ENCODE results near the gene C8G. TPM values are rescaled to one million over a fixed set of nuclear protein-coding genes. Genes with fewer than 3 reads are reported as not detected.

C8G gene
- total and polyA plus RNA-seq, 2 of the 13 experiments (the other 11 are each of a cell fraction or from before 2014, with no cell fraction given): 4.9 to 12.8 TPM

DNA sequence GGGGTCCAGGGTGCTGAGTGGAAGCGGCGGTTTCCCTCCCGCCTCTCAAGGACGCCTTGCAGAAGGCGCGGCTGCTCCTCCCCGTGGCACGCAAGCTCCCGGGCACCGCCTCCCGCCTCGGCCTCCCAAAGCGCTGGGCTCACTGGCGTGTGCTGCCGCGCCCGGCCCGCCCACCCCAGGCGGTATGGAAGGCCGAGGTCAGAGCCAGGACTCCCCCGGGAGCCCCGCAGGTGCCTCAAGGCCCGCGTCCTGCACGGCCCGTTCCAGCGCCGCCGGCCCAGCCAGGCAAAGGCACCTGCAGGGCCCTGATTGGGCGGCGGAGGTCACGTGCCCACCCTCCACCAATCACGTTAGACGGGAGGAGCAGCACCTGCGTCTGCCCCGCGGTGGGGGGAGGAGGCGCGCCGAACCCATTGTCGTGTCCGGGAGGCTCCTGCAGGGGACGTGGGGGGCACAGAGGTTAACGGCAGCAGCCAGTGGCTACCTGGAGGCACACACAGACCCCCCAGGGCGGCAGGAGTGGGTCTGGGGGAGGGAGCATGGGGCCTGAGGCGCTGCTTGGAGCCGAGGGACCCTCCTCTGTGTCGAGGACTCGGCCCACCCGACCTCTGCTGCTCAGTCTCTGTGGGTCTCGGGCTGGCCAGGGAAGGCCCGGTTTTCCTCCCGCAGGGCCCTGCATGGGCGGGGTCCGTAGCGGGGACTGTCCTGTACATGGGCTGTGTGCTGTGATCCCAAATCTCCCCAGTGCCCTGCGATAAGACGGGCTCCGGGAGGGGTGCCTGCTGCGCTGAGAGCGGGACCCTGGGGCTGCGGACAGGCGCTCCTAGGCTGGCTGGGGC, 5.0 kb downstream of the C8G start (continued):
- TF ChIP-seq, protein P1, sequence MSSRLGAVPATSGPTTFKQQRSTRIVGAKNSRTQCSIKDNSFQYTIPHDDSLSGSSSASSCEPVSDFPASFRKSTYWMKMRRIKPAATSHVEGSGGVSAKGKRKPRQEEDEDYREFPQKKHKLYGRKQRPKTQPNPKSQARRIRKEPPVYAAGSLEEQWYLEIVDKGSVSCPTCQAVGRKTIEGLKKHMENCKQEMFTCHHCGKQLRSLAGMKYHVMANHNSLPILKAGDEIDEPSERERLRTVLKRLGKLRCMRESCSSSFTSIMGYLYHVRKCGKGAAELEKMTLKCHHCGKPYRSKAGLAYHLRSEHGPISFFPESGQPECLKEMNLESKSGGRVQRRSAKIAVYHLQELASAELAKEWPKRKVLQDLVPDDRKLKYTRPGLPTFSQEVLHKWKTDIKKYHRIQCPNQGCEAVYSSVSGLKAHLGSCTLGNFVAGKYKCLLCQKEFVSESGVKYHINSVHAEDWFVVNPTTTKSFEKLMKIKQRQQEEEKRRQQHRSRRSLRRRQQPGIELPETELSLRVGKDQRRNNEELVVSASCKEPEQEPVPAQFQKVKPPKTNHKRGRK (CRISPR knock-in tag; IDR thresholded peaks at IDR 0.05): no peak
- peak; percentile 35; the same call in 1 of the 2 replicates for TF ChIP-seq ZNF446 (CRISPR knock-in tag; IDR thresholded peaks at IDR 0.05)
- no peak for TF ChIP-seq ONECUT2 (CRISPR knock-in tag; IDR thresholded peaks at IDR 0.05)
- peak; percentile 51; the same call in 1 of the 2 replicates for TF ChIP-seq MNT (IDR thresholded peaks at IDR 0.05)
- no peak for TF ChIP-seq ZNF382 (CRISPR knock-in tag; IDR thresholded peaks at IDR 0.05; ENCODE audit: borderline replicate concordance)
- TF ChIP-seq MAF1 (CRISPR knock-in tag; IDR thresholded peaks at IDR 0.05; ENCODE audit: borderline replicate concordance): 0 out of 2 replicates have a peak, but pooled peaks have one; percentile 40
- TF ChIP-seq ZNF10 (CRISPR knock-in tag; IDR thresholded peaks at IDR 0.05; ENCODE audit: borderline replicate concordance, low read depth): no peak
- no peak for TF ChIP-seq ZSCAN30 (CRISPR knock-in tag; IDR thresholded peaks at IDR 0.05)
- peak; percentile 18; the same call in 1 of the 2 replicates for TF ChIP-seq HINFP (CRISPR knock-in tag; IDR thresholded peaks at IDR 0.05; ENCODE audit: low read depth)
- no peak for TF ChIP-seq GFI1 (CRISPR knock-in tag; IDR thresholded peaks at IDR 0.05; ENCODE audit: borderline replicate concordance)
- TF ChIP-seq ZNF552 (CRISPR knock-in tag; IDR thresholded peaks at IDR 0.05; ENCODE audit: borderline replicate concordance): peak; percentile 60; the same call in 1 of the 2 replicates
- TF ChIP-seq, protein P2, sequence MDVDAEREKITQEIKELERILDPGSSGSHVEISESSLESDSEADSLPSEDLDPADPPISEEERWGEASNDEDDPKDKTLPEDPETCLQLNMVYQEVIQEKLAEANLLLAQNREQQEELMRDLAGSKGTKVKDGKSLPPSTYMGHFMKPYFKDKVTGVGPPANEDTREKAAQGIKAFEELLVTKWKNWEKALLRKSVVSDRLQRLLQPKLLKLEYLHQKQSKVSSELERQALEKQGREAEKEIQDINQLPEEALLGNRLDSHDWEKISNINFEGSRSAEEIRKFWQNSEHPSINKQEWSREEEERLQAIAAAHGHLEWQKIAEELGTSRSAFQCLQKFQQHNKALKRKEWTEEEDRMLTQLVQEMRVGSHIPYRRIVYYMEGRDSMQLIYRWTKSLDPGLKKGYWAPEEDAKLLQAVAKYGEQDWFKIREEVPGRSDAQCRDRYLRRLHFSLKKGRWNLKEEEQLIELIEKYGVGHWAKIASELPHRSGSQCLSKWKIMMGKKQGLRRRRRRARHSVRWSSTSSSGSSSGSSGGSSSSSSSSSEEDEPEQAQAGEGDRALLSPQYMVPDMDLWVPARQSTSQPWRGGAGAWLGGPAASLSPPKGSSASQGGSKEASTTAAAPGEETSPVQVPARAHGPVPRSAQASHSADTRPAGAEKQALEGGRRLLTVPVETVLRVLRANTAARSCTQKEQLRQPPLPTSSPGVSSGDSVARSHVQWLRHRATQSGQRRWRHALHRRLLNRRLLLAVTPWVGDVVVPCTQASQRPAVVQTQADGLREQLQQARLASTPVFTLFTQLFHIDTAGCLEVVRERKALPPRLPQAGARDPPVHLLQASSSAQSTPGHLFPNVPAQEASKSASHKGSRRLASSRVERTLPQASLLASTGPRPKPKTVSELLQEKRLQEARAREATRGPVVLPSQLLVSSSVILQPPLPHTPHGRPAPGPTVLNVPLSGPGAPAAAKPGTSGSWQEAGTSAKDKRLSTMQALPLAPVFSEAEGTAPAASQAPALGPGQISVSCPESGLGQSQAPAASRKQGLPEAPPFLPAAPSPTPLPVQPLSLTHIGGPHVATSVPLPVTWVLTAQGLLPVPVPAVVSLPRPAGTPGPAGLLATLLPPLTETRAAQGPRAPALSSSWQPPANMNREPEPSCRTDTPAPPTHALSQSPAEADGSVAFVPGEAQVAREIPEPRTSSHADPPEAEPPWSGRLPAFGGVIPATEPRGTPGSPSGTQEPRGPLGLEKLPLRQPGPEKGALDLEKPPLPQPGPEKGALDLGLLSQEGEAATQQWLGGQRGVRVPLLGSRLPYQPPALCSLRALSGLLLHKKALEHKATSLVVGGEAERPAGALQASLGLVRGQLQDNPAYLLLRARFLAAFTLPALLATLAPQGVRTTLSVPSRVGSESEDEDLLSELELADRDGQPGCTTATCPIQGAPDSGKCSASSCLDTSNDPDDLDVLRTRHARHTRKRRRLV (CRISPR knock-in tag; IDR thresholded peaks at IDR 0.05): no peak
- no peak for TF ChIP-seq SYNCRIP (IDR thresholded peaks at IDR 0.05; ENCODE audit: insufficient read depth, low read depth, low read length)
- TF ChIP-seq, protein P3, sequence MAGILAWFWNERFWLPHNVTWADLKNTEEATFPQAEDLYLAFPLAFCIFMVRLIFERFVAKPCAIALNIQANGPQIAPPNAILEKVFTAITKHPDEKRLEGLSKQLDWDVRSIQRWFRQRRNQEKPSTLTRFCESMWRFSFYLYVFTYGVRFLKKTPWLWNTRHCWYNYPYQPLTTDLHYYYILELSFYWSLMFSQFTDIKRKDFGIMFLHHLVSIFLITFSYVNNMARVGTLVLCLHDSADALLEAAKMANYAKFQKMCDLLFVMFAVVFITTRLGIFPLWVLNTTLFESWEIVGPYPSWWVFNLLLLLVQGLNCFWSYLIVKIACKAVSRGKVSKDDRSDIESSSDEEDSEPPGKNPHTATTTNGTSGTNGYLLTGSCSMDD (CRISPR knock-in tag; IDR thresholded peaks at IDR 0.05): no peak
- TF ChIP-seq ZNF792 (CRISPR knock-in tag; IDR thresholded peaks at IDR 0.05): no peak
- TF ChIP-seq SMYD3 (CRISPR knock-in tag; IDR thresholded peaks at IDR 0.05): no peak
- TF ChIP-seq ZNF616 (CRISPR knock-in tag; IDR thresholded peaks at IDR 0.05; ENCODE audit: low read depth): no peak; the same call in 1 of the 2 replicates
